Left forelimb (tissue), 1 donor: ENCODE measurements around the gene WFDC9.
"Not testable (repeated sequence)": the region's sequence is repeated elsewhere in the genome, so short reads cannot be mapped to it uniquely, and the experiment has no call there.

Source experiments
- DNase-seq: peaks from one replicate; pipeline ENCODE4 v3.0.0-alpha.2; 2018; ENCODE audit warnings: low spot score

Gene WFDC9

GRCh38 chr20:45592574-45593189 is 38.4 kb downstream of the WFDC9 start:
- DNase-seq = no peak

DNA sequence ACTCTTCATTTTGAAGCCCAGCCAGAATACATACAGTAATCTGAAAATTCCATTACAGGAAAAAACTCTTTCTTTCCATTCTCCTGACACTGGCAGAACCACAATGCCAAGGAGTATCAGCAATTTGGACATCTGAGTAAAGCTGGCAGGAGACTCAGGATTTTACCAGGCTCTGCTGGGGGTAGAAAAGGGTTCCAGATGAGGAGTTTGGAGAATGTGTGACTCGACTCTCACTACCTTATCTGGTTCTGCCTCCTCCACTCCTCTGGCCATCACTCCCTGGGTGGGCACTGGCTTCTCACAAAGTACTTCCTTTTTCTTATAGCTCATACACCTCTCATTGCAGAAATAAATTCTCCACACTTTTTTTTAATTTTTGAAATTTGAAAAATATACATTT is 41.4 kb downstream of the WFDC9 start:
- no peak for DNase-seq

- DNase-seq = no peak
Measured at GRCh38 chr20:45588800-45589199, 42.3 kb downstream of the WFDC9 start.

DNA sequence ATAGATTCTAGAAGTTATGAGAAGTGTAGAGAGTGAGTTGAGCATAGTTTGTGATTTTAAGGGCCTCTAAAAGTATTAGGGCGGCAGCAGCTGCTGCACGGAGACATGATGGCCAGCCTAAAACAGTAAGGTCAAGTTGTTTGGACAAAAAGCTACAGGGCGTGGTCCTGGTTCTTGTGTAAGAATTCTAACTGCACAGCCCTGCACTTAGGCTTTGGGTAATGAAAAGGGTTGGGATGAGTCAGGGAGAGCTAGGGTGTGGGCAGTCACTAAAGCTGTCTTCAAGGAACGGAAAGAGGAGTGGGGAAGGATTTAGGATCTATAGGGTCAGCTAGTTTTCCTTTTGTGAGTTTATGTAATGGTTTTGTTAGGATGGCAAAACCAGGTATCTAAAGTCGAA is 45.1 kb downstream of the WFDC9 start:
- not testable (repeated sequence) for DNase-seq

DNA sequence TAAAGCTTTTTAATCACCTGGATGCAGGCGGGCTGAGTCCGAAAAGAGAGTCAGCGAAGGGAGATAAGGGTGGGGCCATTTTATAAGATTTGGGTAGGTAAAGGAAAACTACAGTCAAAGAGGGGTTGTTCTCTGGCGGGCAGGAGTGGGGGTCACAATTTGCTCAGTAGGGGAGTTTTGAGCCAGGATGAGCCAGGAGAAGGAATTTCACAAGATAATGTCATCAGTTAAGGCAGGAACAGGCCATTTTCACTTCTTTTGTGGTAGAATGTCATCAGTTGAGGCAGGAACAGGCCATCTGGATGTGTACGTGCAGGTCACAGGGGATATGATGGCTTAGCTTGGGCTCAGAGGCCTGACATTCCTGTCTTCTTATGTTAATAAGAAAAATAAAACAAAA is 46.8 kb downstream of the WFDC9 start:
- DNase-seq = not testable (repeated sequence)

GRCh38 chr20:45583502-45583901 is 47.6 kb downstream of the WFDC9 start:
- no peak for DNase-seq

DNA sequence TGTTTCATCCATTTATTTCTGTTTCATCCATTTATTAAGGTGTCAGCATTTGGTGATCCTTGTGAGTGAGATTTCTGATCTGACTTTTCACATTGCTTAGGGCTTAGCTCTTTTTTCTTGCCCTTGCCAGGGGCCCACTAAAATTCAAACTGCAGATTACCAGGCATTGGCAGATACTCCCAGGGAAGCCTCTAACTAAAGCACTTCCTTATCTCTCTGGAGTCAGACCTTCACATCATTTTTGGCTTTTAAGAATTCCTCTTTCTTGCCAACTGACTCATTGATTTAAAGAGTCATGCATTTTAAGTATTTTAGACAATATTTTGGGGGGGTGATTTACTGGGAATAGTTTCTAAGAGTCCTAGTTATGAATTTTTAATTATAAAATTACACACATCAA is 49.4 kb downstream of the WFDC9 start:
- no peak for DNase-seq

DNA sequence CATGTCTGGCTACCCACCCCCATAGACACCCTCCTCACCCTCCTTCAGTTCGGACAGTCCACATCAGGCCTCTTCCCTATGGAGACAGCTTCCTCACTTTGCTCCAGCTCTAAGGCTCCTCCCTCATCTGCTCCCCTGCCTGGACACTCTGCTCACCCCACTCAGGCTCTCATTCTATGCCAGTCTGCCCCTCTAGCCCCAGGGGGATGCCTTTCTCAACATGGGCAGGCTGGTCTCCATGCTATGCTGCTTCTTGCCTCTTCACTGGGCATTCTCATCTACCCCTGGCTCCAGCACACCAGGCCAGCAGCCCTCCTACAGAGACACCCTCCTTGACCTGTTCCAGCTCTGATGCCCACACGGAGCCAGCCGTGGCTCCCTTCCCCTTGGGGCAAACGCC is 51.9 kb downstream of the WFDC9 start, which contains the start of gene WFDC8:
Gene WFDC8 (minus strand): TSS at position 101 of the 400 bp plus-strand sequence. CDS start 37 bp downstream, at position 64.
- no peak for DNase-seq

DNA sequence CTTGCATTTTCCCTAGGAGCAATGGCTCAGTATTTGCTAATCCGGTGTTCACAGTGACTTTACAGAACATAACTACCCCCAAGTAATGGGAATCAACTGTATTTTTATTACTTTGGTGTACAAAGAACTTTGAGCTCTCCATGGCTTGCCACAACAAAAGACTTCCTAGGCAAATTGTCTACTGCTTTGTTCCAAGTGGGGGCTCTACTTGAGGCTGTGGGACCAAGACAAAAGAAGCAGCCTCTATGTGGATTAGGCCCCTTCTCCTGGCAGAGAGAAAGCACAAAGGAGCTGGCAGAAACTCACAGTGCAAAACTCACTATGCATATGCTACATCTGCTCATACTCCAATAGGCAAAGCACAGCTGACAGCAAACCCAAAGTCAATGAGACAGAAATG is 52.9 kb downstream of the WFDC9 start:
- no peak for DNase-seq

- no peak for DNase-seq
Measured at GRCh38 chr20:45576995-45577394, 54.1 kb downstream of the WFDC9 start.

- DNase-seq = no peak
Measured at GRCh38 chr20:45575931-45576330, 55.2 kb downstream of the WFDC9 start.

DNA sequence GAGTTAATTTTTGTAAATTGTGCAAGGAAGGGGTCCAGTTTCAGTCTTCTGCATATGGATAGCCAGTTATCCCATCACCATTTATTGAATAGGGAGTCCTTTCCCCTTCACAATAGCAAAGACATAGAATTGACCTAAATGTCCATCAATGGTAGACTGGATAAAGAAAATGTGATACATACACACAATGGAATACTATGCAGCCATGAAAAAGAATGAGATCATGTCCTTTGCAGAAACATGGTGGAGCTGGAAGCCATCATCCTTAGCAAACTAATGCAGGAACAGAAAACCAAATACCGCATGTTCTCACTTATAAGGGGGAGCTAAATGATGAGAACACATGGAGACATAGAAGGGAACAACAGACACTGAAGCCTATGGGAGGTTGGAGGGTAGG is 61.4 kb downstream of the WFDC9 start:
- not testable (repeated sequence) for DNase-seq

DNA sequence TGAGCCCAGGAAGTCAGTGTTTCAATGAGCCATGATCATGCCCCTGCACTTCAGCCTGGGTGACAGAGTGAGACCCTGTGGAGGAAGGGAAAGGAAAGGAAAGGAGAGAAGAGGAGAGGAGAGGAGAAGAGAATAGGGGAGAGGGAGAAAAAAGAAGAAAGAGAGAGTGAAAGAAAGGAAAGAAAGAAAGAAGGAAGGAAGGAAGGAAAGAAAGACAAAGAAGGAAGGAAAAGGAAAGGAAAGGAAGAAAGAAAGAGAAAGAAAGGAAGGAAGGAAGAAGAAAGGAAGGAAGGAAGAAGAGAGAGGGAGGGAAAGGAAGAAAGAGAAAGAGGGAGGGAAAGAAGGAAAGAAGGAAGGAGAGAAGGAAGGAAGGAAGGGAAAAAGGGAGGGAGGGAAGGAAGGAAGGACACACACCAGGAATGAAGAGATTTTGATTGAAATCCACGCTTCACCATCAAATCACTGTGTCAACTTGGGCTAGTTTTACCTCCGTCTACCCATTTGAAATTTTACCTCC is 66.3 kb downstream of the WFDC9 start:
- DNase-seq = no peak
